Activated CD8-positive, alpha-beta memory T cell treated with anti-CD3 and anti-CD28 coated beads for 1 hour (primary cell): ENCODE data around the gene PLPP4.

Experiments
- DNase-seq, 2 donors: peaks; one replicate each; pipeline ENCODE4 v3.0.0-alpha.2; 2020; ENCODE audit warnings: low read depth in 1 of 2; ENCODE audit errors: extremely low read depth in 1 of 2

PLPP4 gene

DNA sequence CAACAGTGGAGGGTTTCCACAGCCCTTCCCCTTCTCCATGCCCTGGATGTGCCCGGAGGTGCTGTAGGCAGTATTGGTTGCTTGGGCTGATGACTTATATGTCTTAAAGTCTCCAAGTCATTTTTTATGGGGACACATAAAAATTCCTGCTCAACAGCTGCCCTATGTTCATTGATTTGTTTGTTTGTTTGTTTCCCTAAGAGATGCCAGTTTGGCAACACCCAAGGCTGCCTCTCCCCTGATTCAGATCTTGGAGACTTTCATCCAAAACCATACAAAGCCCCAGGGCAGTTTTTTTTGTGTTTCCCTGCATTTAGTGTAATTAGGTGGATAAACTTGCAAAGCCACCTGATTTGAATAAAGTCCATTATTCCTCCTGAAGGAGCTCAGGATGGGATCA is 115.3 kb downstream of the PLPP4 start:
- no peak for DNase-seq

DNA sequence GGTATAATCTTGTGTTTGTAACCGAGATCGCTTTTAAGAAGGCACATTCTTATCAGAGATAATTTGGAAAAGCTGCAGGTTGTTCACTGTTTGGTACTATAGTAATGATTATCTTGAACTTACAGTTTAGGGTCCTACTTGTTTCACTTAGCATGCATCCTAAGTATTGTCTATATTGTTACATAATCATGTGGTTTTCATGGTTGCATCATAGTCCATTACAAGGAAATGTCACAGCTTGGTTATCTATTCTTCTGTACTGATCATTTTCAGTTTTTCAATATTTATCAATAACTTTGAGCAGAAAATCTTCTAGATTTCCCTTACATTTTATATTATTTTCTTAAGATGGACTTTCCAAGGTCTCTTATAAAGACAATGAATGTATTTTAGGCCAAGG is 116.3 kb downstream of the PLPP4 start:
- no peak for DNase-seq

DNA sequence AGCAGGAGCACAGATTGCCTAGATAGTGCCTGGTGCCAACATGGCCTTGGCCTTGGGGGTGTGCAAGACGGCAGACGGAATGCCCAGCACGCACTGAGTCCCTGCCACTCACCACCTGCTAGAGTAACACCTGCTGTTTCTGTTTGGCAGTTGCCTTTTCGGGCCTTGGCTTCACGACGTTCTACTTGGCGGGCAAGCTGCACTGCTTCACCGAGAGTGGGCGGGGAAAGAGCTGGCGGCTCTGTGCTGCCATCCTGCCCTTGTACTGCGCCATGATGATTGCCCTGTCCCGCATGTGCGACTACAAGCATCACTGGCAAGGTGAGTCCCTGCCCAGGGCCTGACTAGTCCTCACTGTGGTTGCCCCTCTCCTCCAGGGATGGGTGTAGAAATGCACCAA is 118.0 kb downstream of the PLPP4 start:
- DNase-seq = no peak

DNA sequence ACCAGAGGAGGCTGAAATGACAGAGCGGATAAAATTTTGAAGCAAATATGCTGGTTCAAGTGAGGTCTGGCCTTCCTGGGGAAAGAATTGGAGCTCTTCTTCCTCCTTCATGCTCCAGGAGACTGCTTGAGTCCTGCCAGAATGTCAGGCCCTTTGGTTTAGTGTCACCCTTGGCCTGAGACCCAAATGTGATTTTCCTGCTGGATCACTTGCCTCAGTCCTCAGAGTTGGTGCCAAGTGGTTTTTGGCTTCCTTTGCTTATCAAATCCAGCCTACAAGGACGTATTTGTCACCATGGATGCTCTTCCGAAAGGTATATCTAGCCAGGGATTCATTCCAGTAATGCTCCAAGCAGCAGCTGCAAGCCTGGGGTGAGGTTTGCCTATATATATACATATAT is 118.4 kb downstream of the PLPP4 start:
- no peak for DNase-seq

DNA sequence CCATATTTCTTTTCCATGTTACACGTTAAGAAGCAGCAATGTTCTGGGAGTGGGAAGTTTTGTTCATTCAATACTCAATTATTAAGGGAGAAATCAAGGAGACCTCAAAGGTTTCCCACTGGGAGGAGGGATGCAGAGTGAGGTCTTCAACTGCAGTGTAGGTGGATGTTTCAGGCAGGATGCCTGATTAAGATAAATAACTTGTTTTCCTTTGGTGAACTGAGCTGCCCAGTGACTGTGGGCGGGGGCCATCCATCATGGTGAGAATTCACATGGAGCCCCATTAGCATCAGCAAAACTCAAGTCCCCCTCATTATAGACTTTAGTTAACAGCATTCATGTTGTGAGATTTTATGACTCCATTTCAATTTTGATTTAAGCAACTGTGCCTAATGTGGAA is 121.1 kb downstream of the PLPP4 start:
- DNase-seq = no peak

DNA sequence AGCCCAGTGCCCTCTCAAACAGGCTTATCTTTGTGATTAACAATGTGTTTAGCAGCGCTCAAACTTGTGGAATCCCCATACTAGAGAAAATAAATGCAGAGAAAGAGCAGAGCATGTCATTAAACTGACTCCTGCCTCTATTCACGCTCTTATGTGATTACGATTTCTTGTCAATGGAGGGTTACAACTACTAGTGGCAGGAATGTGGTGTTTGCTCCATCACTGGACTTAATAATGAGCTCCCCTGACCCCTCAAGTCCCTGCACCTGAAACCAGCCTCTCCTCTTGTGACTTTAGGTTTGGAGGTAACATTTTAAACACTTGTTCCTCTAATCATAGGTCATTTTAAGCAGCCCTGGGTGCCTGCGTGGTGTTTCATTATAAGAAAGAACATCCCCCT is 121.9 kb downstream of the PLPP4 start:
- no peak for DNase-seq

DNA sequence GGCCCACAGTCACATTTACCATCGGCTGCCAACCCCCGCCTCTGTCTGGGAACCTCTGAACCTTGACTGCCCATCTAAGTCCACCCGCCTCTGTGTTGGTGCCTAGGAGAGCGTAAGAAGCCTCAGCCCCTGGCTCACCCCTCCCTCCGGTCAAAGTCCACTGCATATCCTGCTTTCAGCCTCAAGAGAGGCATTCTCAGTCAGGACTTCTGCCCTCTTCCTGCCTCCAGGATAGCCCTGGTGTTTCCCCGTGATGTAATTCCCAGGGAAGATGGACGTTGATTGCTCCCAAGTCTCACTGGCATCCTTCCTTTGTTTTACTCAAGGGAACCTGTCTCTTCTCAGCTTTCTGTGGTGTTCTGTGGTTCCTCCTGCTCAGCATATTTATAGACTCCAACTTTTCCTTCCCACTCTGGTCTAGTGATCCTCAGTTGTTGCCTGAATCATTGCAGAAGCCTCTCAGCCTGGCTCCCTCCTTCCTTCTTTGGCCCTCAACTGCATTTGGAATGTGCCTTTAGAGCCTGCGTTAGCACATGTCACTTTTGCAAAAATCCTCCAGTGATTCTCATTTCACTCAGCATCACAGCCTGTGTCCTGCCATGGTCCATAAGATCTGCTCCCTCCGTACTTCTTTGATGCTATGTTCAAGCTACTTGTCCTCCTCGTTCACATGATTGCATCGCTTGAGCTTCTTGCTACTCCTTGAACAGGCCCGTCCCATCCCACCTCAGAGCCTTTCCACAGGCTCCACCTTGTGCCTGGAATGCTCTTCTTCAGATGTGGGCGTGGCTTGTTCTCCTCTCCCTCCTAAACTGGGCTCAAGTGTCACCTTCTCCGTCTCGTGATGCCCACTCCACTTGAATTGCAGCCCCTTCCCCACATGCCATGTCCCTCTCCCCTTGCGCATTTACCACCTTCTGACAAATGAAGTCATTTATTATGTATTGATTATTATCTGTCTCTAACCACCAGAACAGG is 124.2 kb downstream of the PLPP4 start:
- DNase-seq = no peak

DNA sequence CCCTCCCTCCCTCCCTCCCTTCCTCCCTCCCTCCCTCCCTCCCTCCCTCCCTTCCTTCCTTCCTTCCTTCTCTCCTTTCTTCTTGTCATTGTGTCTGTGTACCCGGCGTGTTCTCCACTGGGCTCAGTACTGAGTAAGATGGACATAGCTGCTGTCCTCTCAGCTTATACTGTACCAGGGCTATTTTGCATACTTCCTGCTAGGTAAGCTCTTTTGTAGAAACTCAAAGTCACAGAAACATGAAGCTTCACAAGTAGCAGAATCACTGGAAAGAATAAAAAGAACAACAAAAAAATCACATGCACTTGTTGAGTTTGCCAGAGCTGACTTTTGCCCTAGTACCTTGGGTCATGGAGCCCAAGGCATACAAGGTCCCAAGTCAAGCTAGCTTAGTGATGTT is 125.7 kb downstream of the PLPP4 start:
- DNase-seq = no peak

DNA sequence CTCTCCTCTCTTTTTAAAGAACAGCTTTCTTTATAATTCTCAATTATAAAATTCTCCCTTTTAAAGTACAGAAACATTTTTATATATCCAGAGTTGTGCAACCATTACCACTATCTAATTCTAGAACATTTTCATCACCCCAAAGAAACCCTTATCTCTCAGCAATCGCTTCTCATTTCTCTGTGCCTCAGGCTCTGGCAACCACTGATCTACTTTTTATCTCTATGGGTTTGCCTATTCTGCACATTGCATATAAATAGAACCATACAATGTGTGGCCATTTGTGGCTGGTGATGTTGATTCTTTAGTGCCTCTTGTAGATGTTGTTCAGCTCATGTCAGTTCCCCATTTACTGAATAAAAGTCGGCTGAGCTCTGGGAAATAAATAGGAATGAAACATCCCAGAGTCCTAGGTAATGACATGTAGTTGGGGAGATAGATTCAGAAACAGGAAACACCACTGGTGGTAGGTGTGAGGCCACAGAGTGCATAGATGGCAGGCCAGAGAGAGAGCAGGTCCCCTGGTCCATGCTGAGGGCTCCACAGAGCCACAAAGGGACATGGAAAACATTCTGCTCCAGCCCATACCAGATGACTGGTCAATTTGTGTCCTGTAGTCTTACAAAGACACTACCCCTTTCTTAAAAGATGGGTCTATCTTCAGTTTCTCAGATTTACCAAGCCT is 126.5 kb downstream of the PLPP4 start:
- no peak for DNase-seq

DNA sequence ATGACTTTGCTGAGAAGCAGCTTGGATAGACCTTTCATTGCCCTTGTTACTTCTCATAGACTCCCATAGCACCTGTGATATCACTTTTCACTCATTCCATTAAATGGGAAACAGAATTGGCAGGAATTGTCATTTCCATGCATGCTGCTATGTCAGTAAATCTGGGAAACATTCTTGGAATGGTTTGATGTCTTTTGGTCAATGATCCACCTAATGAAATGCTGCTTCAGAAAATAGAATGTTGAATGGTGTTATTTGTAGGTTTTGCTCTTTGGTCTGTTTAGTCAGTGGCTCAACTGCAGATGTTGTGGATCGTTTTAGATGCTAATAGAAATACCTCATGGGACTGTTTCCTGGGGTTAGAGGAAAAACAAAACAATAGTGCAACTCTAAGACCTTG is 127.8 kb downstream of the PLPP4 start:
- no peak for DNase-seq

DNA sequence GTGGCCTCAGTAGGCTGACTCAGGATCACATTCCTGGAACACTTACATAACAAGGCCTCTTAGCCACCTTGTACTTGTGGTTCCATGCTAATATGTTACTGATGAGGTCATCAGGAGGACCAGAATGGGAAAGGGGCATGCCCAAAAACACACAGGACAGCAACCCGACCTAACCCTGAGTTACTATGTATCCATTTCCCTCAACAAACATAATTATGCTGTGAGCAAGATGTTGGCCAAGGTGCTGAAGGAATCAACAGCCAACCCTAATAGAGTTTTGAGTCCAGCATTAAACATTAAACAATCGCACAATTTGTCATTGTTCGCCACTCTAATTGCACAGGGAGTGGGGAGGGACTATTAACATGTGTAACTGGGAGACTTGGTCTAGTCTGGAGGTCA is 129.4 kb downstream of the PLPP4 start:
- DNase-seq = no peak

DNA sequence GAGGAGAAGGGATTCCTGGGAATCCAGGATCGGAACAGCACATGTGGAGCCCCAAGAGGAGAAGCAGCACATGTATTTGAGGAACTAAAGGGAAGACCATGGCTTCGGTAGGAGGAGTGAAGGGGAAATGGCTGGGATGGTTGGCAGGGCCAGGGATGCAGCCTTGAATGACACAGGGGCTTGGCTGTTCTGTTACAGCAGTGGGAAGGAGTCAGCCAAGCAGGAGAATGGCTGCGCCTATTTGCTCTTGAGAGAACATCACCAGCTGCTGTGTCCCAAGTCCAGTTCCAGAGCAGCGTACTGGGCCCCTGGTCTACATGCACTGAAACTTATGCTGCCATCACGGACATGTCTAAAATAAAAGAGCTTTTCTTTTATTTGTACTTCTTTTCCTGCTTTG is 130.0 kb downstream of the PLPP4 start:
- no peak for DNase-seq

DNA sequence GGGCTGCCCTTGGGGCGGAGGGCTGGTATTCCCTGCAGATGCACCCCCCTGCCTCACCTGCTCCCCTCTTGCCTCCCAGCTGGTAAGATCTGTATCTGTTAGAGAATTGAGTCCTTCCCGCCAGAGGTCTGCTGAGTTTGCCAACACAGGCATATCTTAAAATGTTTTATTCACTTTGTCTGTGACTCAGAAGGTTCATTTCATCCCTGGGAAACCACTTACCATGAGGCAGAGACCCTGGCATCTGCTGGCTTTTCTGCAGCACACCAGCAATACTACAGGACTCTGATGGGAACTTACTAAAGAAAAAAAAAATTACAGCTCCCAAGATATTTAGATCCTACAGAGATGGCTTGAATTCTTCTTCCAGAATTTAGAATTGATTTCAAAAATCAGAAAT is 131.3 kb downstream of the PLPP4 start:
- no peak for DNase-seq

DNA sequence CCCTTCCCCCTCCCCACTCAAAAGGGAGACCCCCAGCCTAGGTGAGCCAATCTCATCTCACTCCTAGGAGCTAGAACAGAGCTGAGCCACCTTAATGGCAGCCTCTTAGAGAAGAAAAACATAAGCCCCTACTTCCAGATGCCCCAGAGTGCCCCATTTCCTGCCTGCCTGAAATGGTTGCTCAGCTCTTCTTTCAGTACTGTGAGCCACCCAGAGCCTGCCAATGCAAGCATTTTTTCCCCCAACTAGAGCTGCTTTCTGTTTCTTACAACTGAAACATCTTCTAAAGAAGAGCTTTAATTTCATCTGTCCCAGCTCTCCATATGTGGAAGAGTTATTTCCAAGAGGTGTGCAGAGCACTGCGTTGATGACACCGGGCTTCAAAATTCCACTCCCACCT is 136.7 kb downstream of the PLPP4 start:
- DNase-seq = no peak

DNA sequence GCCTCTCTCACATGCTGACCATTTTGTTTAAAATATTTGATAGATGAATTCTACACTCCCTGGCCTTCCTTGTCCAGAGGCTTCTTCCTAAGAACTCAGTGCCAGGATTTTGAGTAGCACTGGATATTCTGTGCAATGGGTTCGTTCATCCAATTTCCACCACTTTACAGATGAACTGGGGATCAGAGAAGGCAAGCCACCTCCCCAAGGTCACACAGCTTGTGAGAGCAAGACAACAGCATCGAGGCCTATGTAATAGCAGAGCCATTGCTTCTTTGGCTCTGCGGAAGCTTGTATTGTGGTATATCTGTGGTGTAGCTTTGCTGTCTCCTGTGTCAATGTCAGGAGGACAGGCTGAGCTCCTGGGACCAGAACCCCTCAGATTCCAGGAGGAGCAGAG is 140.9 kb downstream of the PLPP4 start:
- no peak for DNase-seq

DNA sequence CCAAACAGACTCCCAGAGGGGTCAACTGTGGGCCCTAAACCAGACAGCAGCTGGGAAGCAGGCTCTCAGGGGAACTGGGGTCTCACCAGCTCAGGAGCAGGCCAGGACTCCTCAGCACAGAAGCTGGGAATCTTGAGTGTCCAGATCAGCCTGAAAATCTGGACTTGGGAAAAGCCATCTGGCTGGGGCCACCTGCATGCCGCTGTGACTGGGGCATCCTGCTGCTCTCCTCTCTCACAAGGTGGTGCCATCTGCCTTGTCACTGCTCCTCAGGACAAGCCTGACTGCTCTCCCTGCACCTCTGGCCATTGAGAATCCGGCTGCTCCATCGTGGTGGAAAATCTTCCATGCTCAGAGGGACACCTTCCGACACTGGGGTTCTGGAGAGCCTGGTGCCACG is 141.4 kb downstream of the PLPP4 start:
- DNase-seq = no peak

DNA sequence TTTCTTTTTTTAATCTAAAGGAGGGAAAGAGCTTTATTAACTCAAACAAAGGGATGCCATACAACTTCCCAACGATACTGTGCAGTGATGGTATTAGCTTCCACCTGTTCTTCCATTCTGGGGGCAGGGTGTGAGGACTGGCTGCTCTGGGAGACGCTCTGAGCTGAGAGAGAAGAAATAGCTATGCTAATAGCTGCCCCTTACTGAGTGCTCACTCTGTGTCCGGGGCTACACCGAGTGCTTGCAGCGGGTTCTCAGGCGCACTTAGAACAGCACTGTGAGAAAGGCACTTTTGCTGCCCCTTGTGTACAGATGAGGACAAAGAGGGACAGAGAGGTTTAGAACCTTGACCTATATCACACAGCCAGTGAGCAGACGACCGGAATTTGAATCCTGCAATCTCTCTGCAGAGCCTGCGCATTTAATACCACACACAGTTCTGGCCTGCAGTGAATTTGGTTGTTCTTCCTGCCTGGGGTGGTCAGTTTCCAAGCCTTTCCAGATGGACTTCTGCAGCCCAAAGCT is 142.2 kb downstream of the PLPP4 start:
- no peak for DNase-seq

DNA sequence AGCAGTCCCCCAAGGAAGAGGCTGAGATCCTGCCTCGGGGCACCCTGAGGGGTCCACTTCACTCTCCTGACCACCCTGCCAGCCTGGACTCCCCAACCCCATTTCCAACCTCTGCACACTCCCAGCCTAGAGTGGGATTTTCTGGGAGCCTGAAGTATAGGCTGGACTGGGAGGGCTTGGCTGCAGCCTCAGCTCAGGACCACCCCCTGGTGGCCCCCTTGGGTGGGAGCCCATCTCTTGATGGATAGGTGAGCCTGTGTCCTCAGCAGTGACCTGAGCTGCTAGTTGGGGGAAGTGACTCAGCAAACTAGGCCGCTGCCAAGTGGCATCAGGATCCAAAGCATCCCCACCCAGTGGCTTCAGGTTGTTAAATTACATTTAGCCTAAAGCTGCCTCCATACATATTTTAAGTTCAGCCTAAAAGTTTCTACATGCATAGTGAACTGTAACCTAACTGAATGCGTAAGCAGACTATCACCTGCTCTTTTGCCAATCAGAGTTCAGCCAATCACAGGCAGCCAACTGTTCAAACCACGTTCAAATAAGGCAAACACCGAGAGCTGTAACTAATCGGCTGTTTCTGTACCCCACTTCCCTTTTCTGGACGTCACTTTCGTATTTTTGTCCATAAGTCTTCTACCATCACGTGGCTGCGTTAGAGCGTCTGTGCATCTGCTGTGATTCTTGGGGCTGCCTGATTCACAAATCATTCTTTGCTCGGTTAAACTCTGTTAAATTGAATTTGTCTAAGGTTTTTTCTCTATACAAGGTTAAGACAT is 144.0 kb downstream of the PLPP4 start:
- no peak for DNase-seq

DNA sequence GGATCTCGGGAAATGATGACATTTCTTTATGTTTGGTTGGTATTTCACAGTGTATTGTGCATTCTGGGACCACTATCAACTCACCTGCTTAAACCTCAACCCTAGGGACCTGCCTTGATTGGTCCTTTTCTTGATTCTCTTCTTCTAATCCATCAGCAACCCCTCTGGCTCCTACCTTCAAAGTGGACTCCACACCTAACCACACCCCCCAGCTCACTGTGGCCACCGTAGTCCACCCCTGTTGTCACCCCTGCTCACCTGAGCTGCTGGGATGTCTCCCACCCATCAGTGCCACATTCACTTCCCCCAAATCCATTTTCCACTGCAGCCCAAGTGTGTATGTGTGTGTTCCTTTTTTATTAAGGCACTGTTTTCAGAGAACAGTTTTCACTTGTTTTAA is 145.0 kb downstream of the PLPP4 start:
- no peak for DNase-seq

DNA sequence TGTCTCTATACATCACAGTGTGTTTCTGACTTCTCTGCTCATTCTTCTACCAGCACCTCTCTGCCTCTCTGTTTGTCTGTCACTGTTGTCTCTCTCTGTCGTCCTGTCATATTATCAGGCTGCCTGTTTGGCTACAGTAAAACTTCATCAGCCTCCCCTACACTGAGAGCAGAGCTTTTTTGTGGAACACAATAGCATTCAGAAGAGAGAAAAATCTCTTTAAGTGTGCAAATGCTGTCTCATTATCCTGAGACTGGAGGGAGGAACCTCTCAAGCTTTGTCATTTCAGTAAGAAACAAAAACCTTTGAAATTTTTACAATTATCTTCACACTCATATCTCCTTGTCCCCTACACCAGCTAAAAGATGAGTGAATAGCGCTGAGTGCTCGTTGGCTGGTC is 148.4 kb downstream of the PLPP4 start:
- no peak for DNase-seq

DNA sequence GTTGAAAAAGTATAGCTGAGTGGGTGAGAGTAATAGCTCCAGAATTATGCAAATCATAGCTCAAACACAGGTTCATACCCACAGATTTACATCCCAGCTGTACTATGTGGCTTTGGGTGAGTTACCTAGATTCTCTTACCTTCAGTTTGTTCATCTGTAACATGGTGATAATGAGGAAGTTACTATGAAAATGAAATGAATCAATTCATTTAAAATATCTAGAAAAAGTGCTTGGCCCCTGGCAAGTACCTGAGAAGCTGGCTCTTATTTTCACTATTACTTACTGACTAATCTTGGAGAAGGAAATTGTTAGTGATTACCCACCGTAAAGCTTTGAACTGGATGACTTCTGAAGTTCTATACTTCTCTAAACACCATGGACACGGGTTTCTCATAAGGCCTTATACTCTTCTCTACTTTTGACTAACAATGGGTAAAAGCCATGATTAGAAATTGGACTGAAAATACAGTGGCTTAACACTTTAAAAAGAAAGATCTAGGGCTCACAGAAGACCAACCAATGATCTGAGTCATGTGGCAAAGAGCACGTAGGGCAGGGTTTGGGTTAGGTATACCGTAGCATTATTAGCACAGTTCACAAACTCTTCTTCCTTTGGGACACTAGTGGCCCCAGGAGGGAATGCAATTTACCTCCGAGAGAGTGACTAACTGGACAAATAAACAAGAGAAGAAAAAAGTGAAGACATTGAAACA is 149.2 kb downstream of the PLPP4 start:
- no peak for DNase-seq
